HS-27A (cell line): ENCODE data around the gene BNIP1.

Experiments used
- DNase-seq: peaks from one replicate; pipeline ENCODE4 v3.0.0-alpha.2; 2012; ENCODE audit warnings: low read depth, missing footprints

The BNIP1 gene

GRCh38 chr5:173165177-173166016, 21.1 kb downstream of the BNIP1 start:
- DNase-seq, result no peak

DNA sequence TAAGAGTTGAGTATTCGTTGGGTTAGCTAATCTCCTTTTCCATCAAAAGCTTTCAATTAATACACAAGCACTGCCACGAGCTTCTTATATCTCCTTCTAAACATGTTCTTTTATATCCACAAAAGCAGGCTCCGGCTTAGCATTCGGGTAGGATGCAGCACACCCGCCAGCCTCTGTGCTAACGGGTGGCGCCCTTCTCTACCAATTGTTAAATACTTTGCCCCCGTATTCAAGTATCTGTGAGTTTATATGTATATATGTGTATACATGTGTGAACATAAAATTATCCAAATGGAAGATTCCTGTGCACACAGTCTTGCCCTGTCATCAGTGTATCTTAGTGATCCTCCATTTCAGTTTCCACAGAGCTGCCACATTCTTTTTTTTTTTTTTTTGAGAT, 27.8 kb downstream of the BNIP1 start:
- no peak for DNase-seq

DNA sequence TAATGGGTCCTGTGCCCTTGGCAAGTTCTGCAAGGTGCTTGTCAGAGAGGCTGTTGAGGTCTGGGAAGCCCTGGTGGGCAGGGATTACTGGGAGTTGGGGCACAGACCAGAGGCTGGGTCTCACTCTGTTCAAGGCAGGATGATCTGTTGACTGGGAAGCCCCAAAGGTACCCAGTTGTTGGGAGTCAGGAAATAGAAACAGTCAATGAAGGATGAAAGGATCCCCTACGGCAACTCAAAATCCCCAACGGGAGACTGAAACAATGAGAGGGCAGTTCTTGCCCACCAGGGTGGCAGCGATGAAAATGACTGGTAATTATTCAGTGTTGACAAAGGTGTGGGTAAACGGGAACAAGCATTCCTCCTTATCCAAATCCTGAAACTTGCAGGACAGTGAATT, 31.2 kb downstream of the BNIP1 start:
- DNase-seq, result no peak

DNA sequence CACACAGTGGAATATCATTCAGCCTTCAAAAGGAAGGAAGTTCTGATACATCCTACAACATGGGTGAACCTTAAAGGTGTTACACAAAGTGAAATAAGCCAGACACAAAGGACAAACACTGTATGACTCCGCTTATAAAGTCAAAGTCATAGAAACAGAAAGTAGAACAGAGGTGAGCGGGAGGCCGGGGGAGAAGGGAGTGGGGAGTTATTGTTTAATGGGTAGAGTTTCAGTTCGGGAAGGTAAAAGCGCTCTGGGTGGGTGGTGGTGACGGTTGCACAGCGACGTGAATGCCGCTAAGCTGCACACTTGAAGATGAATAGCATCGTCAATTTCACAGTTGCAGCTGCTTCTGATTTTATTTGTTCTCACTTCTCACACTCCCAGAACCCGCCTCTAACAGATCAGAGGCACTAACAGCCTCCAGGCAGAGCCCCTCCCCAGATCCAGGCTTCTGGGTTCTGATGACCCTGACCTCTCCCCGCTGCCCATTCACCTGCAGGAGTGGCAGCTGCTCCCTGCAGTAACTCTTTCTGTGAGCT, 34.1 kb downstream of the BNIP1 start:
- DNase-seq, result no peak

- no peak for DNase-seq
These were observed 36.0 kb downstream of the BNIP1 start for GRCh38 chr5:173180331-173180730.

DNA sequence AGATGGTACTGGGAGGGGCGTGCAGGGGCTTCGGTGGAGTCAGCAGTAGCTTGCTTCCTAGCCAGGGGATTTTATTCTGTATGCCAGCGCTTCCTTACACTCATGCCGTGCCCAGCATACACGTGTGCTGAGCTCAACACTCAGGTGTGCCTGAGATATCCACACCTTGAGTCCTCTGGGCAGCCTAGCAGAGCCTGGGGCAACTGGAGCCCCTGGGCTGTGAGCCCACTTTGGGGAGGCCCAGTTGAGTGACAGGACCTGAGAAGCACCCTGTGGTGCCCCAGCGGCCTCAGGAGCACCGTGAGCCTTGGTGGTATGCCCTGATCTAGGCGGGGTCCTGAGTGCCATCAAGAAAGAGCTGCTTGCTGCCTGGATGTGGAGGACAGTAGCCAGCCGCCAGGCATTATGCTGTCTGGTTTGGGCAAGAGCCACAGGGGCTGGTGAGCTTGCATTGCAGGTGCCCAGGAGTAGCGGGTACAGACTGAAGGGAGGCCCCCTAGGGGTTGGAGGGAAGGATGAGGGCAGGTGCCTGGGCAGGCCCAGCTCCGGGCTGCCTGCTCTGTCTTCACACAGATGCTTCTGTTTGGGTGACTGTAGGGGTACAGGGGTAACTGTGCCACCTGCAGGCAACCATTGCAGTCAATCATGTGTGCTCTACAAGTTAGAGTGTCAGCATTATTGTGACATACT, 42.9 kb downstream of the BNIP1 start:
- DNase-seq, result no peak

GRCh38 chr5:173188280-173188679, 43.9 kb downstream of the BNIP1 start:
- no peak for DNase-seq

DNA sequence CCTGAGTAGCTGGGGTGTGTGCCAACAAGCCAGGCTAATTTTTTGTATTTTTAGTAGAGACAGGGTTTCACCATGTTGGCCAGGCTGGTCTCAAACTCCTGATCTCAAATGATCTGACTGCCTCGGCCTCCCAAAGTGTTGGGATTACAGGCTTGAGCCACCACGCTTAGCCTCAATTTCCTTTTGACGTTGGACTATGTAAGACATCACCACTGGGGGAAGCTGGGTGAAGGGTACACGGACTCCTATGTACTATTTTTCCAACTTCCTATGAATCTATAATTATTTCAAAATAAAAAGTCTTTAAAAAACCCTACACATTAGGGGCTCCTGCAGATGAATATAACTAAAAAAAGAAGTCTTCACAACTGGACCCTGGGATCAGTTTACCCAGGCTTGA, 46.7 kb downstream of the BNIP1 start:
- no peak for DNase-seq

DNA sequence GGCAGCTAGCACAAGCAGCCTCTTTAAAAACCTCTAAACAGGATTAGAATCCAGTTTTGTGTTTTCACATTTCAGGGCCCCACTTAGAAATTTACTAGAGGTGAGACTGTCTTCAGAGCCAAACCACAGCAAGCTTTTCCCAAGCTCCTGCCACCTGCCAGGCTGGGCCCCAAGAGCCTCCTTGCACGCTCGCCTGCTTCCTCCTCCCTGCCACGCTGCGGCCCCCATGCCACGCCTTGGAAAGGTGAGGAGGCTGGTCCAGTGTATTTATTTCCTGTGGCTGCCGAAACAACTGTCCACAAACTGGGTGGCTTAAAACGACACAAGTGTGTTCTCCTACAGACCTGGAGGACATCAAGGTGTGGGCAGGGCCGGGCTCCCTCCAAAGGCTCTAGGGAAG, 47.2 kb downstream of the BNIP1 start:
- no peak for DNase-seq

DNA sequence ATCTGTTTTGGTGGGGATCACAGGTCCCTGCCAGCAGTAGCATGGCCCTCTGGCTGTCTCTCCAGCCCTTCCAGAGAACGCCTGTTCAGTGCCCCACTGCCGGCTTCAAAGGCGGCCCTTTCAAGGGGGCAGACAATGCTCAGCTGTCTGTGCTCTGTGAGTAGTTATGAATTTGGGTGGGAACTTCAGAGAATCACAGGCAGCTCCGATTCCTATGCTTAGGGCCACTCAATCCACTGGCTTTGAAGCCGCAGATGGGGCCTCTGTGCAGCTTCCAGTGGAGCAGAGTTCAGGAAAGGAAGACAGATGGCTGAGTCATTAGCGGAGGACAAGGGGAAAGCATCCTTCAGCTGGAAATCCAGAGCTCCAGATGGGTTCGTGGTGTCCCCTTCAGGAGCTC, 48.2 kb downstream of the BNIP1 start:
- DNase-seq, result no peak

DNA sequence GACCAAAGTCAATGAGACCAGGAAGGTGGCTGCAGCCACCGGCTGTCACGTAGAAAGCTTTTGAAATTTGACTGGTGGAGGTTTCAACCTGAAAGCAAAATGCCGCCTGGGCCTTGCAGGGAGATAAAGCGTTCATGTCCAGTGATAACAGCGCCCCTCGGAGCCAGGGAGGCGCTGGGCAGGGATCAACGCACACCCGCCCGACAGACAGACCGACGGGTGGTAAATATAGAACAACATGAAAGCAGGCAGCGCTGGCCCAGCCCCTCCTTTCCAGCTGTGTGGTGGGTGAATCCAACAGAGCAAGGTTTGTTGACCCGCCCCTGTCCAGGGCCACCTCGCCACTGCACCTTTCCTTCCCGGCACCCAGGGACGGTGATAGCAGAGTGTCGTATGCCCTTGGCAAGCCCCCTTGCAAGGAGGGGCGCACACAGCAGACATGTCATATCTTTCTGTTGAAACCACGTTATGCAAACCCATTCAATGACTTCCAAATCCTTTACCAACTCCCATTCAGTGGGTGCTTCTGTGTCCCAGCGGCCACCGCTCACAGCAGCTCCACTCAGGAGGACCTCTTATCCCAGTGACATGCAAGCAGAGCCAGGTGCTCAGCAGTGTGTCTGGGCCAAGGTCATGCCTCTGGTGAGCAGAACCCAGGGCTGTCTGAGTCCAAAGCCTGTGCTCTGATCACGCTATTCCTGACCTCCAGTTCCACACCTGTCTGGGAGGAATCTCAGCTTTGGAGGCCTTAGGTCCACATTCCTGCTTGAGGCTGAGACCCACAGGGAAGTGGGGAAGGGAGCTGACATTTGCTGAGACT, 52.0 kb downstream of the BNIP1 start:
- no peak for DNase-seq

- DNase-seq, result no peak
These were observed 53.1 kb downstream of the BNIP1 start for GRCh38 chr5:173197375-173197891.

GRCh38 chr5:173198049-173198448, 53.7 kb downstream of the BNIP1 start:
- DNase-seq, result no peak

GRCh38 chr5:173200356-173200755, 56.0 kb downstream of the BNIP1 start:
- DNase-seq, result no peak

- DNase-seq, result peak; percentile 22
These were observed 57.4 kb downstream of the BNIP1 start for GRCh38 chr5:173201636-173202265.

- DNase-seq, result no peak
These were observed 58.0 kb downstream of the BNIP1 start for GRCh38 chr5:173202266-173202875.

- DNase-seq, result no peak
These were observed 60.1 kb downstream of the BNIP1 start for GRCh38 chr5:173204185-173204979.

- no peak for DNase-seq
These were observed 61.6 kb downstream of the BNIP1 start for GRCh38 chr5:173205916-173206315.

DNA sequence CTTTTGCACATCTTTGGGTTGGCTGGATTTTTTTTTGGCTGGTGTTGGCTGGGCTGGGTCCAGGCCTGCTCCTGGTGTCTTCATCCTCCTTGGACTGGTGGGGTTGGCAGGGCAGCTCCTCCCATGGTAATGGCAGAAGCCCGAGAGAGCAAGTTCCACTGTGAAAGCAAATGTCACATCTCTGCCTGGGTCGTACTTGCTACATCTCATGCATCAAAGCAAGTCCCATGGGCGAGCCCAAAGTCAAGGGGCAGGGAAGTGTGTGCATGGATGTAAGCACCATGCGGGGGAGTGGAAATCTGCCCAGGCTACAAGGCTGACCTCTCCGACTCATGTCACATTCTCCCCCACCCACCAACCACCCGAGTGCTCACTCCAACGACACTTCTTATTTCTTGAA, 64.0 kb downstream of the BNIP1 start:
- no peak for DNase-seq

GRCh38 chr5:173210877-173211276, 66.5 kb downstream of the BNIP1 start:
- no peak for DNase-seq
